Measurements from ENCODE around the gene CACUL1.
"Not testable (repeated sequence)": the region's sequence is repeated elsewhere in the genome, so short reads cannot be mapped to it uniquely, and the experiment has no call there.

Gene CACUL1

DNA sequence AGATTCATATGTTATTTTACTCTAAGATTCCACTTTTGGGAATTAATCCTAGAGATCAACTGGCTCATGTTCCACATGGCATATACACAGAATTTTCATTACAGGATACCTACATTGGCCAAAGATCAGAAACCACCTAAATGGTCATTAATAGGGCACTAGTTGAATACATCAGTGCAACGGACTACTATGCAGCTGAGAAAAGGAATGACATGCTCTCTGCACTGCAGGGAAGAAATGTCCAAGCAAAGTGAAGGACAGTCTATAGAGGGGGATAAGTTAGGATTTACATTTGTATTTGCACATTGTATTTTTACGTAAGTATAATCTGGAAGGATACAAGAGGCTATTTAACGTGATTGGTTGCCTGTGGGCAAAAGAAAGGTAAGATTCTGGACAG lies 91.6 kb downstream of the CACUL1 start:
- TF ChIP-seq, protein P1, sequence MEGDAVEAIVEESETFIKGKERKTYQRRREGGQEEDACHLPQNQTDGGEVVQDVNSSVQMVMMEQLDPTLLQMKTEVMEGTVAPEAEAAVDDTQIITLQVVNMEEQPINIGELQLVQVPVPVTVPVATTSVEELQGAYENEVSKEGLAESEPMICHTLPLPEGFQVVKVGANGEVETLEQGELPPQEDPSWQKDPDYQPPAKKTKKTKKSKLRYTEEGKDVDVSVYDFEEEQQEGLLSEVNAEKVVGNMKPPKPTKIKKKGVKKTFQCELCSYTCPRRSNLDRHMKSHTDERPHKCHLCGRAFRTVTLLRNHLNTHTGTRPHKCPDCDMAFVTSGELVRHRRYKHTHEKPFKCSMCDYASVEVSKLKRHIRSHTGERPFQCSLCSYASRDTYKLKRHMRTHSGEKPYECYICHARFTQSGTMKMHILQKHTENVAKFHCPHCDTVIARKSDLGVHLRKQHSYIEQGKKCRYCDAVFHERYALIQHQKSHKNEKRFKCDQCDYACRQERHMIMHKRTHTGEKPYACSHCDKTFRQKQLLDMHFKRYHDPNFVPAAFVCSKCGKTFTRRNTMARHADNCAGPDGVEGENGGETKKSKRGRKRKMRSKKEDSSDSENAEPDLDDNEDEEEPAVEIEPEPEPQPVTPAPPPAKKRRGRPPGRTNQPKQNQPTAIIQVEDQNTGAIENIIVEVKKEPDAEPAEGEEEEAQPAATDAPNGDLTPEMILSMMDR (IDR thresholded peaks at IDR 0.05; ENCODE audit: insufficient read depth, low read length, poor library complexity, severe bottlenecking): no peak
- Histone ChIP-seq H3K4me3 (replicated peaks; ENCODE audit: low read depth, low read length) (no peak overlapping the region), H3K27me3 (replicated peaks; ENCODE audit: control insufficient read depth, insufficient read depth, low read length) (no peaks in the 10 kb centered on the region; the same call in 1 of the 2 replicates), H3K36me3 (ENCODE audit: control insufficient read depth, insufficient read depth, low read length) (no peaks in the 10 kb centered on the region)
- no peak for DNase-seq (ENCODE audit: extremely low read depth, insufficient read length)

DNA sequence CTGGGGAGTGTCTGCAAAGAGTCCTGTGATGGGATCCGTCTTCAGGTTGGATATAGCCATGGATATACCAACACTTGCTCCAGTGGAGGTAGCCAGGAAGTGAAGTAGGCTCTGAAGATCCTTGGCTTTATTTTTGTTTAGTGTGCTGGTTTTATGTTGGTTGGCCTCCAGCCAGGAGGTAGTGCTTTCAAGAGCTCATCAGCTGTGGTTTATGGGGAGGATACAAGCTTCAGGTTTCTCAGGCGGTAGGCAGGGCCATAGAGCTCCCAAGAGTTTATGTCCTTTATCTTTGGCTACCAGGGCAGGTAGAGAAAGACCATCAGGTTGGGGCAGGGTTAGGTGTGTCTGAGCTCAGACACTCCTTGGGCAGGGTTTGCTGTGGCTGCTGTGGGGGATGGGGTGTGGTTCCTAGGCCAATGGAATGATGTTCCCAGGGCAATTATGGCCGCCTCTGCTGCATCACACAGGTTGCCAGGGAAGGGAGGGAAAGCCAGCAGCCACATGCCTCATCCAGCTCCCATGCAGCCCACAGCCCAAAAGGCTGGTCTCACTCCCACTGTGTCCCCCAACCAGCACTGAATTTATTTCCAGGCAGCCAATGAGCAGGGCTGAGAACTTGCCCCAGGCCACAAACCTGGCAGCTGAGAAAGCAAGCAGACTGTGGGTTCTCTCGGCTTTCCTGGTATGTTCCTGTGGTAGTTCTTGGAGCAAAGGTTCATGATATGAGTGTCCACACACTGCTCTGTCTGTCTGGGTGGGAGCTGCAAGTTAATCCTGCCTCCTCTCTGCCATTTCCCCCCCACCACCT lies 92.3 kb downstream of the CACUL1 start:
- no peak for DNase-seq (ENCODE audit: extremely low read depth, insufficient read length)
- no peak overlapping the region for H3K4me3 ChIP-seq (replicated peaks; ENCODE audit: low read depth, low read length)
- TF ChIP-seq, protein P1 (IDR thresholded peaks at IDR 0.05; ENCODE audit: insufficient read depth, low read length, poor library complexity, severe bottlenecking): no peak
- H3K27me3 ChIP-seq (replicated peaks; ENCODE audit: control insufficient read depth, insufficient read depth, low read length): no peaks in the 10 kb centered on the region; the same call in 1 of the 2 replicates
- H3K36me3 ChIP-seq (ENCODE audit: control insufficient read depth, insufficient read depth, low read length): no peaks in the 10 kb centered on the region

DNA sequence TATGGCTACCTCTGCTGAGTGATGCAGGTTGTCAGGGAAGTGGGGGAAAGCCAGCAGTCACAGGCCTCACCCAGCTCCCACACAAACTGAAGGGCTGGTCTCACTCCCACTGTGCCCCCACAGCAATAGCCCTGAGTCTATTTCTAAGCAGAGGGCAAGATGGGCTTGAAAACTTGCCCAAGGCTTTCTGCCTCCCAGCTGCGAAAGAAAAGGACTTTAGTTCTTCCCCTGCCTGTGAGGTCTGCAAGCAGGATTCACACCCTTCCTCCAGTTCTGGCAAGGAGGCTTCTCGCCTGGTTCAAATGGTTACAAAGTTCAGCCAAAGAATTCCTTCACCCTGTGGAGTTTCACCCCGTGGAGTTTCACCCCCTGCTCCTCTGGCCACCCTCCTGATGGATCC lies 96.0 kb downstream of the CACUL1 start:
- Histone ChIP-seq H3K4me3 (replicated peaks; ENCODE audit: low read depth, low read length) (no peak overlapping the region), H3K27me3 (replicated peaks; ENCODE audit: control insufficient read depth, insufficient read depth, low read length) (no peaks in the 10 kb centered on the region; the same call in 1 of the 2 replicates), H3K36me3 (ENCODE audit: control insufficient read depth, insufficient read depth, low read length) (no peaks in the 10 kb centered on the region)
- TF ChIP-seq, protein P1 (IDR thresholded peaks at IDR 0.05; ENCODE audit: insufficient read depth, low read length, poor library complexity, severe bottlenecking): no peak
- no peak for DNase-seq (ENCODE audit: extremely low read depth, insufficient read length)

DNA sequence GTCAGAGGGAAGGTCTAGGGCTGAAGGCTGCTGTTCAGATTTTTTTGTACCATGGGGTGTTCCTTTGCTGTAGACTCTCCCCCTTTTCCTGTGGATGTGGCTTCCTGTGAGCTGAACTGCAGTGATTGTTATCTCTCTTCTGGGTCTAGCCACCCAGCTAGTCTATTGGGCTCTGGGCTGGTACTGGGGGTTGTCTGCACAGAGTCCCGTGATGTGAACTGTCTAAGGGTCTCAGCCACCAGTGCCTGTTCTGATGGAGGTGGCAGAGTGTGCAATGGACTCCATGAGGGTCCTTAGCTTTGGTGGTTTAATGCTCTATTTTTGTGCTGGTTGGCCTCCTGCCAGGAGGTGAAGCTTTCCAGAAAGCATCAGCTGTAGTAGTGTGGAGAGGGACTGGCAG lies 96.6 kb downstream of the CACUL1 start:
- H3K36me3 ChIP-seq (ENCODE audit: control insufficient read depth, insufficient read depth, low read length); DNase-seq (ENCODE audit: extremely low read depth, insufficient read length); H3K4me3 ChIP-seq (replicated peaks; ENCODE audit: low read depth, low read length); H3K27me3 ChIP-seq (replicated peaks; ENCODE audit: control insufficient read depth, insufficient read depth, low read length): not testable (repeated sequence)

DNA sequence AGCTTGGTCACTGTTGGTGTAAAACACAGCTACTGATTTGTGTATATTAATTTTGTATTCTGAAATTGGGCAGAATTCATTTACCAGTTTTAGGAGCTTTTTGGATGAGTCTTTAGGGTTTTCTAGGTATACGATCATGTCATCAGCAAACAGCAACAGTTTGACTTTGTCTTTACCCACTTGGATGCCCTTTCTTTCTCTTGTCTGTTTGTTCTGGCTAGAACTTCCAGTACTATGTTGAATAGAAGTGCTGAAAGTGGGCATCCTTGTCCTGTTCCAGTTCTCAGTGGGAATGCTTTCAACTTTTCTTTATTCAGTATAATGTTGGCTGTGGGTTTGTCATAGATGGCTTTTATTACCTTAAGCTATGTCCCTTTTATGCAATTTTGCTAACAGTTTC lies 109.5 kb downstream of the CACUL1 start:
- H3K4me3 ChIP-seq (replicated peaks; ENCODE audit: low read depth, low read length); H3K36me3 ChIP-seq (ENCODE audit: control insufficient read depth, insufficient read depth, low read length); H3K27me3 ChIP-seq (replicated peaks; ENCODE audit: control insufficient read depth, insufficient read depth, low read length); DNase-seq (ENCODE audit: extremely low read depth, insufficient read length): not testable (repeated sequence)

DNA sequence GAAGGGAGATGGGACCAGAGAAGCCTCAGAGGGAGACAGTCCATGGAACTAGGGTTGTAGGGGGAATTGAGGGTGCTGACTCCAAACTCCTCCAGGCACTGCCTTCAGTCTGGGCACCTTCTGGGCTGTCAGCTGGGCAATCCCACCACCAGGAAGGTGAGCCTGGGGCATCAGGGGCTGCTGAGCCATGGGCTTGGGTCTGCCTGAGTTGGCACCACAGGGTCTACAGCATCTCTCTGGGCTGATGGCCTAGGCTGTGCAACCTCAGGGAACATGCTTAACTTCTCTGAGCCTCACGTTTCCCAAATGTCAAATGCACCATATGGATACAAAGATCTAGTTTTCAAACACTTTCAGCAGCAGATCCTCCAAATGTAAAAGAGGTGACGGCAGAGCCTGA lies 112.5 kb downstream of the CACUL1 start:
- Histone ChIP-seq H3K36me3 (ENCODE audit: control insufficient read depth, insufficient read depth, low read length) (no peaks in the 10 kb centered on the region), H3K27me3 (replicated peaks; ENCODE audit: control insufficient read depth, insufficient read depth, low read length) (no peaks in the 10 kb centered on the region), H3K4me3 (replicated peaks; ENCODE audit: low read depth, low read length) (no peak overlapping the region)
- no peak for DNase-seq (ENCODE audit: extremely low read depth, insufficient read length)
- TF ChIP-seq, protein P1 (IDR thresholded peaks at IDR 0.05; ENCODE audit: insufficient read depth, low read length, poor library complexity, severe bottlenecking): no peak

Measured in GM06990 (cell line).